Transverse colon (tissue), 4 donors: ENCODE data around the gene ANKRD44.
A peak's percentile ranks its signal among the peaks of the same experiment; 100 is the strongest.

Experiments
- POLR2A ChIP-seq: fragments of 450-650 bp; IDR thresholded peaks from one replicate; pipeline ENCODE4 v1.6.1; 2016; ENCODE audit warnings: antibody characterized with exemption, mild to moderate bottlenecking, moderate library complexity
- POLR2AphosphoS5 ChIP-seq, 3 donors: sonication (generic); formaldehyde crosslinking; IDR thresholded peaks; one replicate each; pipeline ENCODE4 v1.6.1; 2016; ENCODE audit warnings: antibody characterized with exemption in 3 of 3
- TF ChIP-seq, protein P1 (sequence below), 5 experiments: fragments of 200-600 bp in 3 of 5; fragments of 450-650 bp in 2 of 5; sonication (generic) in 3 of 5; IDR thresholded peaks; 1 replicate in 2 of 5; 2 replicates in 3 of 5; pipeline ENCODE4 v1.5.1; 2016 to 2017; ENCODE audit warnings: antibody characterized with exemption in 5 of 5, inconsistent platforms in 3 of 5, mild to moderate bottlenecking in 2 of 5, moderate library complexity in 1 of 5

DNA sequence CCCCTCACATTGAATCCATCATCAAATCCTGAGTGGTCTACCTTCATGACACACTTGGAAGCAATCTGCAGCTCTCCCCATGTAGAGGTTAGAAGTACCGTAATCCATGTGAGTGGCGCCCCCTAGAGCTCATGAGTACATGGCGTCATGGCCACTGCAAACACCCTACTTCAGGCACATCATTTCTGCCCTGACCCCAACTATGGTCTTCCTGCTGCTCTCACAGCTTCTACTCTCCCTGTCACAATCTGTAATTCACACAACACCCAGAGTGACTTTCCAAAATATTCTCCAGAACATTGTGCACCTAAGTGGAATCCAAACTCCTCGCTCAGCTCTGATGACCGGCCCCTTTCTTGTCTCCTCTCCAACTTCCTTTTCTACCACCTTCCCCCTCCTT is 141.9 kb downstream of the ANKRD44 start:
- TF ChIP-seq, protein P1, sequence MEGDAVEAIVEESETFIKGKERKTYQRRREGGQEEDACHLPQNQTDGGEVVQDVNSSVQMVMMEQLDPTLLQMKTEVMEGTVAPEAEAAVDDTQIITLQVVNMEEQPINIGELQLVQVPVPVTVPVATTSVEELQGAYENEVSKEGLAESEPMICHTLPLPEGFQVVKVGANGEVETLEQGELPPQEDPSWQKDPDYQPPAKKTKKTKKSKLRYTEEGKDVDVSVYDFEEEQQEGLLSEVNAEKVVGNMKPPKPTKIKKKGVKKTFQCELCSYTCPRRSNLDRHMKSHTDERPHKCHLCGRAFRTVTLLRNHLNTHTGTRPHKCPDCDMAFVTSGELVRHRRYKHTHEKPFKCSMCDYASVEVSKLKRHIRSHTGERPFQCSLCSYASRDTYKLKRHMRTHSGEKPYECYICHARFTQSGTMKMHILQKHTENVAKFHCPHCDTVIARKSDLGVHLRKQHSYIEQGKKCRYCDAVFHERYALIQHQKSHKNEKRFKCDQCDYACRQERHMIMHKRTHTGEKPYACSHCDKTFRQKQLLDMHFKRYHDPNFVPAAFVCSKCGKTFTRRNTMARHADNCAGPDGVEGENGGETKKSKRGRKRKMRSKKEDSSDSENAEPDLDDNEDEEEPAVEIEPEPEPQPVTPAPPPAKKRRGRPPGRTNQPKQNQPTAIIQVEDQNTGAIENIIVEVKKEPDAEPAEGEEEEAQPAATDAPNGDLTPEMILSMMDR (IDR thresholded peaks at IDR 0.05), result peak; percentile 52 to 72 (median 70)
- no peak for TF ChIP-seq POLR2AphosphoS5 (IDR thresholded peaks at IDR 0.05)
- no peak for TF ChIP-seq POLR2A
